Stimulated activated naive CD8-positive, alpha-beta T cell treated with anti-CD3 and anti-CD28 coated beads, Interleukin-15, Interleukin-2, amounts not matched to agents 100 U/mL and 50 U/mL, for 24 hours (primary cell): ENCODE results near the gene VCL.
"Not testable (repeated sequence)": the region's sequence is repeated elsewhere in the genome, so short reads cannot be mapped to it uniquely, and the experiment has no call there.

Source experiments
- ATAC-seq: fragments of 150-1000 bp; cut with Tn5 transposase; one replicate; pipeline ENCODE4 v1.10.0; 2021
- DNase-seq: peaks from one replicate; pipeline ENCODE4 v3.0.0; 2021

The VCL gene

DNA sequence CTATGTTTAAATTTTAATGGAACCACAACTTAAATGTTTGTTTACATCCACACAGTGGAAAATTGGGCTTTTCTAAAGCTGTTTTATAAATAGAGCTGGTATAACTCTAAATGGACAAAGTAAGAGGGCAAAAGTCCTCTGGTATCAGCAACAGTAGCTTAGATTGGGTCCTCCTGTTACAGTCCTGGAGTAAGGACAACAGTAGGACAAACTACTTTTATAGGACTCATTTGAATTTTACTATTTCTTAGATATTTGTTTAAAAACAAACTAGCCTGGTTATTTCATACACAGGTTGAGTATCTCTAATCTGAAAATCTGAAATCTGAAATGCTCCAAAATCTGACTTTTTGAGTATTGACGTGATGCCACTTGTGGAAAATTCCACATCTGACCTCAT, 8.4 kb downstream of the VCL start:
- DNase-seq: no peak
- ATAC-seq: no peak

DNA sequence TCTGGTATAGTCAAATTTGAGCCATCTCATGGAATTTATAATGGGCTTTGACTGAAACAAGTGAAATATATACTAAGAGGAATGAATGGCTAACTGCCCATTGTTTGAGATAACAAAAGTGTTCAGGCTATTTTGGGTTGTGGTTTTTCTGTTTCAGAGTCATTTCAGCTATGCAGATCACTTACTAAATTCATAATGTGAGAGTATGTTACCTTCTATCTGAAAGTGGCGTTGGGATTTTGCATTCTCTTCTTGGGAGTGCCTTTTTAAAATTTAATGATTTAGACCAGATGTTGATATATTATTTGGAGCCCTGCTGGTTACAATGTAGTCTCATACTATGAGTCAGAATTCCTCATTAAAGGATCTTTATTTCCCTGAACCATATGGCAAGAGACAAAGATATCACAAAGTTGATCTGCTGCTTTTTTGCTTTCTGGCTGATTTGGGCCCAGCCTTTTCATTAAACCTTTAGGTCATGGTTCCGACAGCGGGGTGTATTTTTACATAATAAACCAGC, 10.4 kb downstream of the VCL start:
- ATAC-seq: no peak
- DNase-seq: no peak

- ATAC-seq (no peak), DNase-seq (no peak)
Observed at GRCh38 chr10:74011017-74011416, 13.1 kb downstream of the VCL start.

DNA sequence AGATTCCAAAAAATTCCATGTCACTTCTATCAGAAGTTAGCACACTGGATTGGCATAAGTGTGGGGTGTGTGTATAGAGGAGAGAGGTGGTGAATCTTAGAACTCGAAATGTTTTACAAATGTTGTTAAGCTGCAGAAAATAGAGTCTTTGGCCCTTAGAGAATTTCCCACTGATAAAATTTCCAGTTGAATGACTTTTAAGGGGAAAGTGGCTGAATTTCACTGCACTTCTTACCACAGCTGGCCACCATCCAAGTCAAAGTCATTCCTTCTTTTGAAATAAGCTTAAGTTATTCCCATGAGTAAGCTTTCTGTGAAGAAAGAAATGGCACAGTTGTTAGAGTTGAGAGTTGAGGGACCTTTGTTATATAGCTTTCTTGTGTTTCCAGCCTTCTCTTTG, 13.9 kb downstream of the VCL start:
- DNase-seq: no peak
- no peak for ATAC-seq

GRCh38 chr10:74012480-74012879, 14.6 kb downstream of the VCL start:
- ATAC-seq (no peak), DNase-seq (no peak)

GRCh38 chr10:74013004-74013403, 15.1 kb downstream of the VCL start:
- ATAC-seq (no peak), DNase-seq (no peak)

DNA sequence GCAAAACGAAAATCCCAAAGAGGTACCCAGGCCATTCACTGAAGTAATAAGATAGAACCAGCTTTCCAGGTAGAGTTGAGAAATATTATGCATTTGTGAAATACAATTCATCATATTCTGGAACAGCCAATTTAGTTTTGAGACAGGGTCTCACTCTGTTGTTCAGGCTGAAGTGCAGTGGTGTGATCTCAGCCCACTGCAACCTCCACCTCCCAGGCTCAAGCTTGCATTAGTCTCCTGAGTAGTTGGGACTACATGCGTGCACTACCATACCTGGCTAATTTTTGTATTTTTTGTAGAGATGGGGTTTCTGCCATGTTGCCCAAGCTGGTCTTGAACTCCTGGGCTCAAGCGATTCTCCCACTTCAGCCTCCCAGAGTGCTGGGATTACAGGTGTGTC, 16.7 kb downstream of the VCL start:
- DNase-seq, ATAC-seq: not testable (repeated sequence)

GRCh38 chr10:74018241-74018640, 20.3 kb downstream of the VCL start:
- DNase-seq: no peak
- no peak for ATAC-seq

DNA sequence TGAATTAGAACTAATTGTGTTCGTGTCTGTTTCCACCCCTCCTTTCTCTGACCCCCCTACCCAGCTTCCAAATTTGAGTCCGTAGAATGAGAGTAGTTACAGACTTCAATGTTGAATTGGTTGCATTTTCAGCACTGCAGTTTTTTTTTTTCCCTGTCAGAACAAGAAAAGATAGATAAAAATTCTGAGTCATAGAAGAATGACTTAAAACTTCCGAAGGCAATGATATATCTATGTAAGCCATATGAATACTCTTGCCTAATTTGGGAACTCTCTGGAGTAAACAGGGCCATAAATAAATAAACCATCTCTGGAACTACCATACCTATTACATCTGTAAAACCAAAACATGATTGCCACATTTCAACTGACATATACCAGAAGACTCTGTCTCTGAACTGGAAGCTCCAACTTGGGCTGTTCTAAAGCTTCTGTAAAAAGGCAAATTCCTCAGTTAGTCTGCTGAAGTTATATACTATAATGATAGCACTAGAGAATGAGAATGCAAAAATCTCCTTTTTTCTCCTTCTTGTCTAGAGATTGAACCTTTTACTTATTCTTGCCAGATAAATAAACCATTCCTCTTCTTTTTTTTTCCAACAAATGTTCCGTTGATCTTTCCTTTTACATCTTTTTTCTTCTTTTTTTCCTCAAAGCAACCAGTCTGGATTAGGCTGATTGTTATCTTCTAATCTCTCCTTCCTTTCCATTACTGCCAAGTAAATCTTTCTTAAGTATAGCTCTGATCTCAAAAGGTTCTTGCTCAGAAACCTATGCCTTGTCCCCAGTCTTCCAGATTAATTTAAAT, 23.5 kb downstream of the VCL start:
- no peak for DNase-seq
- ATAC-seq: peak; percentile 52

DNA sequence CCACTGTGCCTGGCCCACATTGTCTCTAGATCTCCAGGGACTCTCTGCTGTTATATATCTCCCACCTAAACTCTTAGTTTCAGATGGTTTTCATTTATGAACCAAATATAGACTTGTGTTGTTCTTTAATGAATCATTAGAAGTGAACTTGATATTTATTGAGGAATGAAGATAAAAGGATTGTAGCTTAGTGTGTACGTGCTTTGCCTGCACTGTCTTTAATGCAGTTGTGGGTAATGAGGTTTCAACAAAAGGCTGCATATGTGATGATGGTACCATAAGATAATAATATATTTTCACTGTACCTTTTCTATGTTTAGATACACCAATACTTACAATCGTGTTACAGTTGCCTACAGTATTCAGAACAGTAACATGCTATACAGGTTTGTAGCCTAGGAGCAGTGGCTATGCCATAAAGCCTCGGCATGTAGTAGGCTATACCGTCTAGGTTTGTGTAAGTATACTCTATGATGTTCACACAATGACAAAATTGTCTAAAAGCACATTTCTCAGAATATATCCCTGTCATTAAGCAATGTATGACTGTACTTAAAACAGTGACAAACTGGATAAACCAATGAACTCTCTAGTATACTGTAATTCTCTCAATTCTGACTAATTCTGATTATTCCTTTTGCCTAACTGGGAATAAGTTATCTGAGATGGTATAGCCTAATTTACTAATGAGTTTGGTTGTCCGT, 25.2 kb downstream of the VCL start:
- no peak for ATAC-seq
- DNase-seq: no peak

DNA sequence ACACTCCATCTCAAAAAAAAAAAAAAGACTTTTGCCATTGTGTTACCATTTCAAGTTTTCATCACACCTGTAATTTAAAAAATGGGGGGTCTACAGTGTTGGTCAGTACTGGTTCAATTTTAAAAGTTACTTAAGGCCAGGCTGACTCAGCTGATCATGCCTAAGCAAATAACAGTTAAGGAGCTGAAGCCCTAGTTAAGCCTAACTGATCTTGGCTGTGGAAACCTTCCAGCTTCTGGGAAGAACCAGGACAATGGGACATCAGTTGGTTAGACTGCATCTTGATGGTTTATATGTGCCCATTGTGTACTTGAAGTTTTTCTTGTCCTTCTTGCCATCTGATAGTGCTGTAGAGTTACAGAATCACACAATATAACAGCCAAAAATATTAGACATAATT, 26.7 kb downstream of the VCL start:
- ATAC-seq (no peak), DNase-seq (no peak)

DNA sequence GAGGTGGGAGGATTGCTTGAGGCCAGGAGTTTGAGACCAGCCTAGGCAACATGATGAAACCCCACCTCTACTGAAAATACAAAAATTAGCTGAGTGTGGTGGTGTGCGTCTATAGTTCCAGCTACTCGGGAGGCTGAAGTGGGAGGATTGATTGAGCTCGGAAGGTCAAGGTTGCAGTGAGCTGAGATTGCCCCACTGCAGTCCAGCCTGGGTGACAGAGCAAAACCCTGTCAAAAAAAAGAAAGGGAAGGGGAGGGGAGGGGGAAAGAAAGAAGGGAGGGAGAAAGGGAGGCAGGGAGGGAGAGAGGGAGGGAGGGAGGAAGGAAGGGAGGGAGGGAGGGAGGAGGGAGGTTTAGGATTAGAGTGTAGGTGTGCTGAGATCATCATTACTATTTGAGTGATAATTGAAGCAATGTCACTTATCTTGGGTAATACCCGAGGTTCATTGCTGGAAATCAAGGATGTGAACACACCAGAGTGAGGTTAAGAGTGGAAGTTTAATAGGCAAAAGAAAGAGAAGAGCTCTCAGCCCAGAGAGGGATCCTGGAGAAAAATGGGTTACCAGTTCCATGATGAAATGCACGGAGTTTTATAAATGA, 27.6 kb downstream of the VCL start:
- ATAC-seq (no peak), DNase-seq (no peak)

- ATAC-seq (no peak), DNase-seq (no peak)
Observed at GRCh38 chr10:74026428-74027015, 28.6 kb downstream of the VCL start.

DNA sequence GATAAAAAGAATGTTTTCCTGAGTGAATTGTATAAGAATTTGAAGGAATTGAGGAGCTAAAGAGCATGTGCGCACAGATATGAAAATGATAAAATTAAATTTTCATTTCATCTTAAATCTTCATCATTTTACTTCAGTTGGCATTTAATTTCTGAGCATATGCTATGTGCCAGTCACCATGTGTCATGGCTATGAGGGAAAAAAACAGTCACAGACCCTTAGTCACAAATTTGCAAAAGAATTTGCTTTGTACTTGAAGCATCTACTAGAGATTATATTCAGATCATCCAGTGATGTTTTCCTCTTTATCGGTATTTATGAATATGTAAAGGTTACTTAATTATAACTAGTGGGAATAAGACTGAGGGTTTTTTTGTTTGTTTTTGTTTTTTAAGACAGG, 29.8 kb downstream of the VCL start:
- DNase-seq: no peak
- ATAC-seq: peak; percentile 67

GRCh38 chr10:74029943-74030342, 32.0 kb downstream of the VCL start:
- ATAC-seq (no peak), DNase-seq (no peak)

GRCh38 chr10:74032208-74032607, 34.3 kb downstream of the VCL start:
- ATAC-seq: not testable (repeated sequence)

DNA sequence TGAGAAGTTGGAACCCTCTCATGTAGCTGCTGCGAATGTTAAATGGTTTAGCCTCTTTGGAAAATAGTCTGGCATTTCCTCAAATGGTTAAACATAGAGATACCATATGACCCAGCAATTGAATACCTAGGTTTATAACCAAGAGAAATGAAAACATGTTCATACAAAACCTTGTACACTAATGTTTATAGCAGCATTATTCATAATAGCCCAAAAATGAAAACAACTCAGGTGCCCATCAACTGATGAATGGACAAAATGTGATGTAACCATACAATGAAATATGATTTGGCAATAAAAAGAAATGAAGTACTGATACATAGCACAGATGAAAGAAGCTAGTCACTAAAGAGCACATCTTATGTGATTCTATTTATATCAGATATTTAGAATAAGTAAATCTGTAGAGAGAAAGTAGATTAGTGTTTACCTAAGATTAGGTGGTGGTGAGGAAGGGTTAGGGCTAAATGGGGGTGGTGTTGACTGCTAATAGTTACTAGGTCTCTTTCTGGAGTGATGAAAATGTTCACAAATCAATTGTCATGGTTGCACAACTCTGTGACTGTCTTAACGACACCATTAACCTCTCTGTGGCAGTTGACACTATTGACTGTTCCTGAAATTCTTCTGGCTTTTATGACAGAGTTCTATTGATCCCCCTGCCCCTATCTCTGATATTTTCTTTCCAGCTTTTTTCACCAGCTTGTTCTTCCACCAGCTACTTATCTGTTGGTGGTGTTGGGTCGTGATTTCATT, 35.2 kb downstream of the VCL start:
- ATAC-seq: no peak
- DNase-seq: no peak

More at GRCh38 chr10:74032208-74032607, 34.3 kb downstream of the VCL start:
- not testable (repeated sequence) for DNase-seq

GRCh38 chr10:74033702-74034101, 35.8 kb downstream of the VCL start:
- ATAC-seq (no peak), DNase-seq (no peak)

DNA sequence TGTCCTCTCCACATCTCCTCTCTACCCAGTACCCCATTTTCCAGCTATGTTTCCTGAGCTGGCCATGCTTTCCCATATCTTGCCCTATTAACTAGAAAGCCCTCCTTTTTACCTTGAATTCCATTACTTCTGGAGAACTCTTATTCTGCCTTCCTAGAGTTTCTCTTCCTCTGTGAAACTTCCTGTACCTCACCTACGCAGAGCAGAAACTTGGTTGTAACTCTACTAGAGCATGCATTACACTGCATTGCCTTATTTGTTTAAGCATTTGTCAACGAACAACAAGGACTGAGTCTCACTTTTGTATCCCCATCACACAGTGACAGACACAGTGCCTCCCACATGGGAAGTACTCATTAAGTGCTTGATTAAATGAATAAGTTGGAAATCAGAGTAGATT, 36.4 kb downstream of the VCL start:
- DNase-seq (no peak), ATAC-seq (no peak)

GRCh38 chr10:74035303-74035702, 37.4 kb downstream of the VCL start:
- DNase-seq: no peak

GRCh38 chr10:74036474-74036873, 38.6 kb downstream of the VCL start:
- DNase-seq (no peak), ATAC-seq (no peak)

More at GRCh38 chr10:74035303-74035702, 37.4 kb downstream of the VCL start:
- no peak for ATAC-seq
